ENCODE measurements around the gene GADD45G.

Gene GADD45G

DNA sequence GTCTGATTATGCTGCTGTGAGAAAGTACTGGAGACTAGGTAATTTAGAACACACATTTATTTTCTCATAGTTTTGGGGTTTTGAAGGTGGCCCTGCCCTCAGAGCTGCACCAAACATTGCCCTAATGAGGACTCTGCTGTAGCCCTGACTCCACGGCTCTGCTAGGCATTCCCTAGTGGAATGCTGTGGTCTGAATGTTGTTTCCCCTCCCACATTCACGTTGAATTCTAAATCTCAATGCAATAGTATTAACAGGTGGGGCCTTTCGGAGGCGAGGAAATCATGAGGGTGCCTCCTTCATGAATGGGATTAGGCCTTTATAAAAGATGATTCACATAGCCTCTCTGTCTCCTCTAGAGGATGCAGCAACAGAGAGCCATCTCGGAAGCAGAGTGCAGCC is 25.7 kb downstream of the GADD45G start:
- DNase-seq (ENCODE audit: low spot score), result no peak

DNA sequence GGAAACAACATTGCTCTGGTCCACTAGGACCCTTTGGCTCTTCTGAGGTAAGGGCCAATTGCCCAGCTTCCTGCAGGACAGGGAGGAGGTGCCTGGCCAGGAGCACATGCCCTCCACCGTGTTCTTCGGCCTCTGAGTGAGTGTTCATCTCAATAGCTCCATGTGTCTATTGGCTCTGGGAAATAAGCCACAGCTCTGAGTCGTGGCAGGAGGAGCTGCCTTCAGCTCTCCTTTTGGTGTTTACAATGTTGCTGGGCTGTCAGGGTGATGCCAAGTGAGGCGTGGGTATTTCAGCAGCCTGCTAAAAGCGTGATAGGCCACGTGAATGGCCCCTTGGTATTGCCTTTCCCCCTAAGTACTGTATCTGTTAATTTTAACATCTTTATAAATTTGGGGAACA is 26.6 kb downstream of the GADD45G start:
- no peak for DNase-seq (ENCODE audit: low spot score)

DNA sequence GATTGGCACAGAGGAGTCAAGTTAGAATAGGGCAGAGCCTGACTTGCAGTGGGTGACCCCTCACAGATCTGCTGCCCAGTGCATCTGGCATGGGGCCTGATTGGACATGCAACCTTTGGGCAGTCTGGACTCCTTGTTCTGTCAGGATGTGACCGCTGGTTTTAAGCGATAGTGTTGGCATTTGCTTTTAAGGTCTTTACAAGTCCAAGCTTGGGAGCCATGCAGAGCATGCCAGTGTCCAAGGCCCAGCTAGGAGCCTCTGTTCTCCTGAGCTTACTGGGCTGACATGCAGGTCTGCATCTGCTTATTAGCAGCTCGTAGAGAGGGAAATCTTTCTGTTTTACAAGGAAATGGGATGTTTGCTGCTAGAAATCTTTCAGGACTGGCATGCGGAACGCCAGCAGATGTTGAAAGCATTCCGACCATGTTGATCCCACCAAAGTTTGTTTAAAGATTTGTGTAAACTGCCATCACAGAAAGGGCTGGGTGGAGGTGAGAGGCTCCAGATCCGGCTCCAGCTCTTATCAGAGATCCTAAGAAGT is 27.5 kb downstream of the GADD45G start:
- DNase-seq (ENCODE audit: low spot score), result no peak

DNA sequence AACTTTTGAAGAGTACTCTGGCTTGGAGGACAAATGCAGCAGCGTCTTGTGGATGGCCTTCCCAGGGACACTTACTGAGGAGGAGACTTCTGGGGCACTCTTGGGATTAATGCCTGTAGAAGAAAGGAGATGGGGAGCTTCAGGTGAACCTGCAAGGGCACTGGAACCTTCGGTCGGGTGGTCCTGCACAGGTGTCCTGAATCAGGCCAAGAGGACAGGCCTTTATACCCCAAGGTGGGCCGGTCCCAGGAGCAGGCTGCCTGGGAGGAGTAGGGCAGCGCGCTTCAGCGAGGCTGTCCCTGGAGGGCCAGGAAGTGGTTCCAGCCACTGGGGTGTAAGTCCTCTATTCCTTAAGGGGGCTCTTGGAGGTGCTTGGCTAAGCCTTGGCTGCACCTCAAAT is 27.9 kb downstream of the GADD45G start:
- no peak for DNase-seq (ENCODE audit: low spot score)

DNA sequence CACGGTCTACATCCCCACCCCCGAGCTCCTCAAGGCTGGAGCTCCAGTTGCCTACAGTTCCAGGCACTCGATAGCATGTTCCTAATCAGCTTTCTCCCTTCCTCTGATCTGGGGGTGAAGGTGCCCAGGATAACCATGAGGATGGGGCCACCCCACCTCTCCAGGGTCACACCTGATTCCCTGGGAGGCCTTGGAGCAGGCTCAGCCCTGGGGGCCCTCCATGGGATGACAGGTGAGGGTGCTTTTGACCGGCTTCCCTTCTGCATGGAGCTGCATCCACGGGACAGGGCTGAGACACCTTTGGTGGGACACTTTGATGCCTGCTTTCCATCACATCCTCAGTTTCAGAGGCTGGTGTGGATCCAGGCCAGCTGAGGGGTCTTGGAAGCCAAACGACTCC is 28.6 kb downstream of the GADD45G start:
- no peak for DNase-seq (ENCODE audit: low spot score)

DNA sequence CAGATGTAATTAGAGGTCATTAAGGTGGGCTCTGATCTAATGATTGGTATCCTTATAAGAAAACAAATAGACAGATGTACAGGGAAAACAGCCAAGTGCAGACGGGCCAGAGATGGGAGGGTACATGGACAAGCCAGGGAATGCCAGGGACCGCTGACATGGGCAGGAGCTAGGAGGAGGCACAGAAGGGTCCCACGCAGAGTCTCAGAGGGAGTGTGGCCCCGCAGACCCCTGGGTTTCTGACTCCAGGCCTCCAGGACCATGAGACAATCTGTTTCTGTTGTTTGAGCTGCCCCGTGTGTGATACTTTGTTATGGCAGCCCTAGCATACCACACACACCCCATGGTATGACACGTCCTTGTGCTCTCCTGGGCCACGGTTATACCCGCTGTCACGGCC is 29.1 kb downstream of the GADD45G start:
- no peak for DNase-seq (ENCODE audit: low spot score)

DNA sequence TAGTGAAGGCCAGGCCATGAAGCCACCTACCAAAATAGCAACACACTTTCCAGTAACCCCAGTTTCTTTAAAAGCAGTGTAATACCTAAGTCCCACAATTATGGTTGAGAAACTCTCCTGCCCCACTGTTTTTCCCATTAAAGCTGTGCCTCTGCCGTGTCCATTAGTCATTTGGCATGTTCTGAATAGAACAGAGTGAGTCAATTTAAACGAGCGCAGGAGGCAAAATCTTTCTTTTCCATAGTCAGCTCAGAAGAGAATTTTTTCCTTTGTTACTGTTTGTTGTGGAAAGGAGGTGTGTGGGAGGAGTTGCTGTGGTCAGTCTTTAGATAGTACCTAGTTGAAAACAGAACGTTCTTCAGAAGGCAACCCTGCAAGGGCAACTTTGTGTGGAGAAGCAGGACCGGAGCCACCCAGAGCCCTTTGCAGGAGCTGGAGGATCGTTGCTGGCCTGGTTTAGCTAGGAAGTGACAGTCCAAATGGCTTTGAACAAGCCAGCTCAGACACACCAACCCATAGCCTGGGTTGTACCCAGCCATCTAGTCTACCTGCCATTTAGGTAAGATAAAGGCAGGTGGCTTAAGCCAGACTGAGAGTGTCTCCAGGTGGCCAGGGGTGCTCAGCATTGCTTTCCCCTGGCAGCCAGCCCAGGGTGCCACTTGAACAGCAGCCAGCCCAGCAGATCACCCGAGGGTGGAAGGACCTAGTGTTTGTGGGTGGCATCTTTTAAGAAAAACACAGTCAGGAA is 30.4 kb downstream of the GADD45G start:
- DNase-seq (ENCODE audit: low spot score), result no peak

DNA sequence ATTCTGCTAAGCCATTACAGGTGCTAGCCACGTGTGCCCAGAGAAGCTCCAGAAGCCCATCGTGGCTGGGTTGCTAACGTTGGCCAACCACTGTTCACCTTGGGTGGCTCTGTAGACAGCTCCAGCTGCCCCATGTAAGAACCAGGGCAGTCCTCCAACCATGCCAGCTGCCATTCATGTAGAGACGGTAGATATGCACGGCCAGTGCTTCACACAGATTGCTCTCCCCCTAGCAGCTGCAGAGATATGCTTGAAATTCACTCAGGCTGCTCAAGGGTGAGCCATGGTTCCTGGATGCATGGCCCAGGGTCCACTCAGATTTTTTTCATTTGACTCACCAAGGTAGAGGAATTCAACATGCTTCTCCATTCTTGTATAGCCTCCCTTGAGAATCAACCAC is 31.0 kb downstream of the GADD45G start:
- DNase-seq (ENCODE audit: low spot score), result no peak

DNA sequence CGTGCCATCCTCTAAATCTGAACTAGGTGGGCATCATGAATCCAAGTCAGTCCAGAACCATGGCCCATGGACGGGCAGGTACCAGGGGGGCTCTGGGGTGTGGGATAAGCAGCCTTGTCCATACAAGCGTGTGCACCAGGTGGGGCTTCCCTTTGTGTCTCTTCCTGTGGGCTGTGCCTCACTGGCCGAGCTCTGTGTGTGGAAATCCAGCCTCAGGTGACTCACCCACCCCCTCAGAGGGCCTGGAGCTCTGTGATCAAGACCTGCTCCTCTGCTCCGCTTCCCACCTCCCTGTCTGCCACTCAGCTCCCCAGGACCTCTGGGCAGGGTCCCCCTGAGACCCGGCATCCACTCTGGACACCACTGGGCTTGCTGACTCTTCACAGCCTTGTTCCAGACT is 33.0 kb downstream of the GADD45G start:
- no peak for DNase-seq (ENCODE audit: low spot score)

DNA sequence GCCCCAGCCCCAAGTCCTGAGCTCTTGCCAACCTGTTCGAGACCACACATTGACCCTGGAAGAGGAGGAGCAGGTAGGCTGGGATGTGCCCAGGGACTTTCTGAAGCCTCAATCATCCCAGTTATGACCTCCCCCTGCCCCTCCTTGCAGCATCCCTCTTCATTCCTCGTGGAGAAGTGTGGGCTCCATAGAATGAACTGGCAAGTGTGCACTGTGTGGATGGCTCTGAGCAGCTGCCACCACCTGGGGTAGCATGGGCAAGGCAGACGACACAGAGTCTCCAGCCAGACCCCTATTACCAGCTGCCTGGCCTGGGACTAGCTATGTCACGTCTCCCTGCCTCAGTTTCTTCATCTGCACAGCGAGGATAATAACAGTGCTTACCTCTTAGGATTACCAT is 33.5 kb downstream of the GADD45G start:
- DNase-seq (ENCODE audit: low spot score), result no peak

DNA sequence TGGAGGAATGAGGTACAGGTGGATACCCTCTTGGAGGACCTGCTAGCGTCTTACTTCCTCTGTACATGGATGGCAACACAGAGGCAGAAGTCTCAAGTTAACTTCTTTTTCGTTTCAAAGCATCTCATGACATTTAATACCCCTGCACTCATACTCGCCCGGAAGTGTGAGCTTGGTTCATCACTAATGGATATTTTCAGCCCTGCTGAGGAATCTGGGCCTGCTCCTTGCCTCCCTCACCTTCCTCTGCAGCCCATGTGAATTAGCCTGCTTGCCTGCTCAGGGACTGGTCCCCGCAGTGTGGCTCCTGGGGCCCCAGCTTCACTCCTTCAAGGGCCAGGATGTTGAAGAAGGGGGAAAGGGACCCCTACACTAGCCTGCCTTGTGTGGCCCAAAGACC is 34.1 kb downstream of the GADD45G start:
- DNase-seq (ENCODE audit: low spot score), result no peak

DNA sequence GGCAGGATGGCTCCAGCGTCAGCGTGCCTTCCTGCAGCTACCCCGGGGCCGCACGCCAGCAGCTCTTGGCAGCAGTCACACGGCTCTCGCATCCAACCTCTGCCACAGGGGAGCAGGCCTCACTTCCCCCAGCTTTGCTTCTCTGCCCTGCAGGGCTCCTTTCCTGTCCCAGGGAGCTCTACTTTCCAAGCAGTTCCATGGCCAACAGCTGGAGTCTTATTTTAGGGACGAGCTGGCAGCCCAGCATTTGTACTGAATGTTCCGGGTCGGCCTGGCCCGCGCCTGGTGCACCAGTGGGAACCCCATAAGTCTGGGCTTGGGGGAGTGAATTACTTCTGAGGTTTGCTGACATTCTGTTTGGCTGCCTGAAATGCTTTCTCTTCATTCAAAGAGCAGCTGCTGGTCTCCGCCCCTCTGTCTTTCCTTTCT is 34.6 kb downstream of the GADD45G start:
- DNase-seq (ENCODE audit: low spot score), result no peak

DNA sequence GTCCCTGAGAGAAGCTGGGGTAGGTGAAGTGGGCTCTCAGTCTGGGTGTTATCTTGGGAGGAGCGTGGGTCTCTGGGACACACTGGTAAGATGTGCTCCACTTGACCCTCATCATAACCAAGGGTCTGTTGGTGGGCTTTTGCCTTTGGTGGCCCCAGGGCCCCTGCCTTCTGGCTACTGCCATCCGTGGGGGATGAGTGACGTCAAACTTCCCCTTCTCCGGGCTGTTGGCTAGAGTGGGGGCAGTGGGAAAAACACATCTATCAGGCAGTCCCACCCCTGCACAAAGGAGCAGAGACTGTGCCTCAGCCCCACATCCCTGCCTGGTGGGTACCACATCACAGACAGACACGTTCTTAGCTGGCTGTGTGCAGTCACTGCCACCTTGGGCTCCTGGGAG is 35.1 kb downstream of the GADD45G start:
- no peak for DNase-seq (ENCODE audit: low spot score)

DNA sequence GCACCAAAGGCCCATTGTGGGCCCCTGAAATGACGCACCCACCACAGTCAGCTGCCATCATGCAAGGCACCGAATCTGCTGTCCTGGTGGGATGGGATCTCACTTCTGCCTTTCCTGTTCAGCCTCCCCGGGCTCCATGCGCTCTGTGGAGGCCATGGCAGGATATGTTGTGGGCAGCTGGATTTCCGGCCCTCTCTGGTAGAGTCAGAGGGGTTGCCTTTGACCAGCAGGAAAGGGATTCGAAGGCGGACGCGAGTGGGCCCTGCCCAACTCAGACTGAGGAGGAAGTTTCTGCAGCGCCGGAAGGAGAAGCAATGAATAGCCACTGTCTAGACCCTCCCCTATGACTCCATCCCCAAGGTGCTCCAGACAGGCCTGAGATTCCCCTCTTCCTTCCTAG is 35.5 kb downstream of the GADD45G start:
- no peak for DNase-seq (ENCODE audit: low spot score)

DNA sequence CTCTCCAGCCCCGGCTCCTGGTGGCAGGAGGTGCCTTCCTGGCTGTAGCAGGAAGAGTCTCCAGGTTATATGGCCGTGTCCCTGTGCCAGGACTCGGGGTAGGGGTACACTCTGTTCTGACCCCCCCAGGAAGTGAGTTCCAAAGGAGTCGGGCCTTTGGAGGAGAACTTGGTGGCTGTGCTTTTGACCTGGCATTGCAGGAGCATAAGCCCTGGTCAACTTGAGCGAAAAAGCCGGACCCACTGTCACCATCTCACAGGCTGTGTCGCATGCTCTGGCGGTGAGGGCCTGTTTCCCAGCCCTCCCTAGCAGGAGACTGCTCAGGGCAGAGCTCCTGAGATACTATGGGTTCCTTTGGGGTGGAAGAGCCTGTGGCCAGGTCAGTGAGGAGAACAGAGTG is 36.0 kb downstream of the GADD45G start:
- no peak for DNase-seq (ENCODE audit: low spot score)

DNA sequence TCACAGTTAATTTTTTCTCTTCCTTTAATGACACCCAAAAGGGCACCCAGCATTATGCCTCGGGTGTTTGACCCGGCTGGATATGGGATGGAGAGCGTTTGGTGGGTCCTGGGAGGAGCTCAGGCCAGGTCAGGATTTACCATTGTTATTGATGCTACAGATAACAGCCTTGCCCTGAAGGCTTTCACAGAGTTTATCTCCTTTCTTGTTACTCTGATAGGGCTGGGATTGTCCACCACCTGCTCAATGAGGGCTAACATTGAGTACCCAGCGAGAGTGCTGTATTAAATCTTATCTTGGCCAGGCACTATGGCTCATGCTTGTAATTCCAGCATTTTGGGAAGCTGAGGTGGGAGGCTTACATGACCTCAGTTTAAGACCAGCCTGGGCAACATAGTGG is 37.2 kb downstream of the GADD45G start:
- DNase-seq (ENCODE audit: low spot score), result no peak

DNA sequence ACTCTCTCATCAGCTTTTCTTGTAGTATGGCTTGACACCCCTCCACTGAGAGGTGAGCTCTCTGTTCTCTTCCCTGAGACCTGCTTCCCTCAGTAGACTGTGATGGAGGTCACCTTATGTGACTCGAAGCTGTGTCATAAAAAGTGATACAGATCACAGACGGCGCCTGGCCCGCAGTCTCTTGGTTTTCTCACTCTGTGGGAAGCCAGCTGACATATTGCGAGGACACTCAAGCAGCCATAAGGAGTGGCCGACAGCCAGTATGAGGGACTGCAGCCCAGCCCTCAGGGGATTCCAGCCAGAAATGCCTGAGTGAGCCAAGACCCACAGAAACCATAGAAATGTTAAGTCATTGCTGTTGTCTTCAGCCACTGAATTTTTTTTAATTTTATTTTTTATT is 38.0 kb downstream of the GADD45G start:
- no peak for DNase-seq (ENCODE audit: low spot score)

DNA sequence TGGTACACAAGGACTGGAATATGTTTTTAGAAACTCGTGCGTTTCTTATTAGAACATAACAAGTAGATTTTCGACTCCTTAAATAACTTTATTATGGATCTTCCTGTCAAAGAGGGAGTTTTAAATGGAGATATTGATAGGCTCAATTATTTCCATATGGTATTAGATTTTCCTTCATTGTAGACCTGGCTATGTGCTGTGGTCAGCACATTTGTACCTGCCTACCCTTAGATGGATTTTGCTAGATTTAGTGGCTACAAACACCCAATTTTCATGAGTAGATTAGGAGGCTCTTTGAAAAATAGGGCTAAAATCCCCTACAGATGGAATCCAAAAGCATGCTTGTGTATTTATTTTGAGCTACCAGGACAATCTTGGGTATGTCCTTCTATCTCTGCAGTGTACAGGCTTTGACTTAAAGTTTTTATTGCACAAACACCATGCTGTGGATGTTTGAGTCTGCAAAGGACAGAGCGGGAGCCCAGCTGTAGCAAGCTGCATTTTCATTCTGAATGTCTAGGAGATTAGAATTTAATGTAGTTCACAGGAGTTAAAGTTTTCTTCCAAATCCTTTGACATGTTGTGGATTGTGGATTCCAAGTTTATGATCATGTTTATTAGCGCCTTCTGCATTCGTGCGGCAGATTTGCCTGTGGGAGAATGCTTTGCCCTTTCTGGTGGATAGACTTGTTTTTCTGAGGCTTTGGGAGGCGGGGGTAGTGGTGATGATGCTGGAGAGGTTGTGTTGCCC is 41.6 kb downstream of the GADD45G start:
- DNase-seq (ENCODE audit: low spot score), result no peak

DNA sequence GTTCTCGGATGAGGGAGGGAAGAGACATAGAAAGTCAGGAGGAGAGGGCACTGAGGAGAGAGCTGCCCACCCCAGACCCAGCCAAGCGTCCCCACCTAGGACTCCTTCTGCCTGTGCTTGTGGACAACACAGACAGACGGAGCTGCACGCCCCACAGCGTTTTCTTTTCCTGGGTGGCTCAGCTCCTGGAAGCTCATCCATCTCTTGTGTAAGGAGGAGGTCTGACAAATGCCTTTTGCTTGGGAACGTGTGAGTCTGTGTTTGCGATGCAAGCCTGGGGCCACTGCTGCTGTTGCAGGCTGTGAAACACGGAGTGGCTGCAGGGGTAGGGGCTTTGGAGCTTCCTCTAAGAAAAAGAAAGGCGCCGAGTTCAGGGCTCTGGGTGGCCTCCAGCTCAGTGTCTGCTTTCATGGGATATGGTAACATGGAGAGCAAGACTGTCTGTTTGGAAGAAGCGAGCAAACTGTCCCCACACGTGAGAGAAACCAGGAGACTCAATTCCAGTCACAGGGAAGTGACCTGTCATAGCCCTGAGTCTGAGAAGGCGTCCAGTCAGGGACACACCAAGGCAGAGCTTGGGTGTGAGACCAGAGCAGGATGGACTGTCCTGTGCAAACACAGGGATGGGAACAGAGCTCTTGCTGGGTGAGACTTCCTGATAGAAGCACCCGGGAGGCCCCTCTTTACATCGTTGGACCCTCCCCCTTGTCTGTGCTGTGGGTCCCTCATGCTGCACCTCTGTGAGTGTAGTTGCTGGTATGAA is 42.7 kb downstream of the GADD45G start:
- no peak for DNase-seq (ENCODE audit: low spot score)

DNA sequence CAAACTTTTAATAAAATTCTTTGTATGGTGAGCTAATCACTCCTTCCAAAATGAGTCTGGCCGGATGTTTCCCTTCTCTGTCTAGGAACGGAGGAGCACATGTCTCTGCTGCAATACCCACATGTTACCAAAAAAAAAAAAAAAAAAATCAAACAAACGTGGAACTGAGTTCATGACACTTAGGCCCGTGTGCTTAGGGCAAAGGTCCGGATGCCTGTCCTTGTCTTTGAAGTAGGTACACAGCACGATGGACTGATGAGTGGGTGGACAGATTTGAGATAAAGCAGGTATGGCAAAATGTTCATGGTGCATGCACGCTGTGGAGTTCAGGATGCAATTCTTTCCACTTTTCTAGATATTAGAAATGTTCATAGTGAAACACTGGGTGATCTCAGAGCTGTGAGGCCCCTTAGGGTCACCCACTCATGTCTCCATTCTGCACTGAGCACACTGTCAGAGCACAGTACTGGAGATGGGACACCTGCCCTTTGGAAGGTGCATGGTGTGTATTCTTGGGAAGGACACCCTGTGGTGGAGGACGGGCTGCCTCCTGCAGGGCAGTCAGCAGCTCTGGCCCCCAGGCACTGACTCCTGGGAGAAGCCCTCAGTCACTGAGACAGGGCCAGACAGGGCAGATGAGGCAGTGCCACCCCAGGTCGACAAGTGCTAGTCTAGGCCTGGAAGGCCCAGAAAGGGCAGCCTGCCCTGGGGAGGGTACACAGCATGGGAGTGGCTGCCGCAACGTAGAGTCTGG is 43.6 kb downstream of the GADD45G start:
- DNase-seq (ENCODE audit: low spot score), result no peak

DNA sequence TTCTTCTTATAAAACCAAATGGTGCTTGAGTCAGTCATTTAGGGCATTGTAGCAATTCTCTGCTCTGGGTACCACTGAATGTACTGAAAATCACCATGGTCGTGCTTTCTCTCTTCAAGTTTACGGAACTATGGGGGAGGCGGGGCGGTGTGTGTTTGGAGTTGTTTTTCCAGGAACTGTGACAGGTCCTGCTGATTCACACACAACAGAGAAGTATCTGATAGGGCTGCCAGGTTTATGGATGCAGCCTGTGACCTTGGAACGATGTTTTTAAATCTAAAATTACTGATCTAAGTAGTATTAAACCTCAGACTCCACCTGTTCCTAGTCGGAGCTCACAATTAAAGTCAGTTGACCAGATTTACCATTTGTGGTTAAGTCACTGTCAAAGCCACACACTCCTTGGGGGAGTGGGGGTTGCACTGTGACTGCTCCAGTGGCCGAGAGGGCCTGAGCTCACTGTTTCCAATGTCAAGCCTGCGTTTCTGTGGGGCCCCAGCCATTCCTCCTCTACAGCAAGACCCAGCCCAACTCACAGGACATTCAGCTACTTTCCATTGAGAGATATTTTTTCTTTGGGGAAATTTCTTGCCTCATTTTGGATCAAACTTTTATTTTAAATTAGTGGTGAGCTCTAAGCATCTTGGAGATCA is 44.4 kb downstream of the GADD45G start:
- no peak for DNase-seq (ENCODE audit: low spot score)

Data from CD4-positive, alpha-beta T cell treated with Interleukin-15 for 4 hours (primary cell).